ENCODE measurements around the gene CEP68.

The CEP68 gene

DNA sequence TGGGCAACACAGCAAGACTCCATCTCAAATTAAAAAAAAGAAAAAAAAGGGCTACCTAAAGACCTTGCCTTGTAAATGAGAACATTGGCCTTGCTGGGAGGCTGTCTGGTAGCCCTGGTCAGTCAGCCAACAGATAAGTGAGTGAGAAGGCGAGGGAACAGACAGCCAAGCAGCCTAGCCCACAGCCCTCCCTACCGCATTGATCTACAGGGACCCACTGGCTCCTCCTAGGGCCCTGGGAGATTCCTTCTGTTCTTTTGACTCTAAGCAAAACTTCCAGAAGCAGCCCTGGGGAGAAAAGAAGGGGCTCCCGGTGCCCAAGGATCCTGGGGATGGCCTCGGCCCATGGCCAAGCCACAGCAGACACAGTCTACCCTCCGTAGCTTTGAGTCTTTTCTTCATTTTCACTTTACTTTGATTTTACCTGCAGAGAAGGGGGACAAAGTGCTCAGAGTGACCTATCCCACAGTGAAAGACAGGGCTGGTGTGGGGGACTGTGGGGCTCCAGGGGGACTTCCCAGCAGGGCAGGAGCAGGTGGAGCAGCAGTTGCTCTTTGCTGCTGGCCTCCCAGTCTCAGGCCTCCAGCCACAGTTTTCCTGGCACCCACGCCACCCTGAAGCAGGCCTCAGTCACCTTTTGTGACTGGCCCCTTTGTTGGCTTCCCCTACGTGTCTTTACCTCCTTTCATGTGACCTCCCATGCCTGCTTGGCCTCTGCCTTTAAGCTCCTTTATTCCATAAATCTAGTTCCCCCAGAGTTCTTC is 5.1 kb downstream of the CEP68 start:
- no peak for DNase-seq

GRCh38 chr2:65061910-65062339 is 5.7 kb downstream of the CEP68 start:
- no peak for DNase-seq

DNA sequence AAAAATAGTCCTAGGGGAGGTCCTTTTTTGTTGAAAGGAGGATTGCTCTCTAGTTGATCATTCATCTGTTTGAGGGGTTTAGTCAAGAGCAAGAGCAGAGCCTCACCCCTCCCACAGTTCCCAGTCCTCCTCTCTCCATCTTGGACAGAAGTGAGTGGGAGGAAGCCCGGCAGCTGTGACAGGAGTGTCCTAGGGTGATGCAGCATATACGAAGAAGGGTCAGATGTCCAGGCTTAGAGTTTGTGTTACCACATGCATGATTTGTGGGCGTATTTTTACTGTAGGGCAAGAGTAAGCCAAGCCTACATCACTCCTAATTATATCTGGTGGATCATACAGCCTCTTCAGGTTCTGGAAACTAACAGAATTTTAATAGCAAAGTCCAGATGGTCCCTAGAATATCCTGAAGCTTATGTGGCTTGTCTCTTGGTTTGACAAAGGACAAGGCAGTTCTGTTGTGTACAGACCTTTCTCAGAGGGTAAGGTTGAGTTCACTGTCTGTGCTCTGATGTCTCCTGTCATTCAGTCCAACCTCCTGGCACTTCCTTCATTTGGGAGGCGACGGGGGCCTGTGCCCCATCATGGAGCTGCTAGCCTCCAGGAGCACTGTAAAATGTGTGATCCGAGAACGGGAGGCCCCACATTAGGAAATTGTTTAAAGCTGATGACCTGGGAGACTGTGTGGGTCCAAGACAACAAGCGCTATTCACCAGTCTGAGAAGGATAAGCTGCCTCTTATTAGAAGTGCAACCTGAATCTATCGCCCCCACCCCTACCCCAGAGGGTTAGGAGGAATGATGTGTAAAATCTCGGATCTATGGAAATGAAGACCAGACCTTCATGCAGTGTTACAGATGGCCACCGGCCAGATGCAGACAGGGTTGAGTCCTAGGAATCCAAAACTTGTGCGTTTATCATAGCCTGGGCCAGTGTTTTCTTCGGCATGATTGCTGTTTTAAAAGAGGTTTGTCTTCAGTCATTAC is 6.9 kb downstream of the CEP68 start:
- no peak for DNase-seq

DNA sequence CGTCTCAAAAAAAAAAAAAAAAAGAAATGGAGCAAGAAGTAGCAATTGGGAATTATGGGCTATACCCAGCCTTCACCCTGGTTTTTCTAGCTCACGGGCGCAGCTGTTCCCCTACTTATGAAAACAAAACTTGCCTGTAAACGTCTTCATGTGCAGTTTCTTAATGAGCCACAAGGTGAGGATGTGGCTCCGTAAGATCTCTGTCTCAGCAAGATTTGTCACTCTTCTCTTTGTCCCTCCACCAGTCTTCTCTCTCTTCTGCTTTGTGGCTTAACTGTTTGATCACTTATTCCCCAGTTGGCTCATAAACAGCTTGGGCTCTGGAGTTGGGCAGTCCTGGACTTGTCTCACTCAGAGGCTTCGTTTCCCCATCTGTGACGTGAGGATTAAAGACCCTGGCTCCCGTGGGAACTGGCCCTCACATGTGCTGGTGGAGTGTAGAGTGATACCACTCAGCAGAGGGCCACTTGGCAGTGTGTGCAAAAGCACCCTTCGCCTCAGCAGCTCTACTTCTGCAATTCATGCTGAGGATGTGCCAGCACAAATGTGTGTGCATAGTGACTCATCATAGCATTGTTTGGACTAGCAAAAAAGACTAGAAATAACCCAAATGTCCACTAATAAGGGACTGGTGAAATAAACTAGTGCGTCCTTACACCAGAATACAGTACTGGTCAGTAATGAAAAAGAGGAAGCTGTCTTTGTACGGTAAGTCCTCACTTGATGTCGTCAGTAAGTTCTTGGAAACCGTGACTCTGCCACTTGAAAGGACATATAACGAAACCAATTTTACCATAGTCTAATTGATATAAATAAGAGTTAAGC is 8.7 kb downstream of the CEP68 start:
- DNase-seq, result peak; percentile 39

DNA sequence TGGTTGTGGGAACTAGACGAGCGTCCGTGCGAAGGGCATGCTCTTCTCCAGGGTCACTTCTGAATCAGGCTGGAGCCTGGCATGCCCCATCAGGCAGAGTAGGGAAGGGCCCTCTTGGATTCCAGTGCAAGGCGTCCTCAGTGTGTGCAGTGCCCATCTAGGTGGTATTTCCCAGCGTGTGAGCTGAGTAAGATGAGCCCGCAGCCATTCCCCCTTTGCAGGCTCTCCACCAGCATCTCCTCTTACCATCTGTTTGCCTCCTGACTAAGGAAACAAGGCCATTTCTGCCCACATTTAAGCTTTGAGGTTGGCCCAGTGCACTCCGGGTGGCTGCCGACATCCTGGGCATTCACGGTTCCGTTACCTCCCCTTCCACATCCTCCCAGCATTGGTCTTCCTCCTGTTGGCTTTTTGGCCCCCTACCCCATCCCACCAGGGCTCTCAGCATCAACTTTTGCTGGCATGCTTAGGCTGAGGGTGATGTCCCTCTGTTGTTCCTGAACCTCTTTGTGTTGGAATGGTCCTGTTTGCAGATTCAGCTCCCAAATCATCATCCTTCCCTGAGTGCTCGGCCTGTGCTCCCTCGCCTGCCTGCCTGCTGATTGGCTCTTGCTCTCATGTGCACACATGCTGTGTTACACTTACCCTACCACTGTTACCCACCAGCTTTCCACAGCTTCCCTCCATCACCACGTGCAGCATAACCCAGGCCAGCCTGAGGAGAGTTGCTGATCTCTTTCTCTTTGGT is 11.8 kb downstream of the CEP68 start:
- DNase-seq, result no peak

DNA sequence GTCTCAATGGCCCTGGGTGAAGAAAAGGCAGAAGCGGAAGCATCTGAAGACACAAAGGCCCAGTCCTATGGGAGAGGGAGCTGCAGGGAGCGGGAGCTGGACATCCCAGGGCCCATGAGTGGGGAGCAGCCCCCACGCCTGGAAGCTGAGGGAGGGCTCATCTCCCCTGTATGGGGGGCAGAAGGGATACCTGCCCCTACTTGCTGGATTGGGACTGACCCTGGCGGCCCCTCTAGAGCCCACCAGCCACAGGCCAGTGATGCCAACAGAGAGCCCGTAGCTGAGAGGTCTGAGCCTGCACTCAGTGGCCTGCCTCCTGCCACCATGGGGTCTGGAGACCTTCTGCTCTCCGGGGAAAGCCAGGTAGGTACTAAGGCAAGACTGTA is 13.2 kb downstream of the CEP68 start:
- DNase-seq, result no peak

GRCh38 chr2:65070172-65070830 is 14.1 kb downstream of the CEP68 start:
- no peak for DNase-seq

DNA sequence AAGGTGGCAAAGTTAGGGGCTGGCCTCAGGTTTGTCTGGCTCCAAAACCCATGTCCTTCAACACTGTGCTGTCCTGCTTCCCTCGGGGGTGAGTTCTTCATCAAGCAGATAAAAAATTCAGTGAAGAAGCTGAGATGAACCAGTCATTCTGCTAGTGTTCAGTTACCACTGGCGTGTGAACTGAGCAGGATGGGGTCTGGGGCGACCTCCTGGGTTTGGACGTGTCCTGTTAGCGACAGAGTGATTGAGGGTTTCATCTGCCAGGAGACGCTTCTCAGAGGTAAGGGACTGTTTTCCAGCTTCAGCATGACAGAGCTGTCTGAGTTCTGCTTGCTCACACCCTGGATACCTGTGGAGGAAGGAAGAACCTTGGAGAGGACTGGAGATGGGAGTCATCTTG is 14.6 kb downstream of the CEP68 start:
- no peak for DNase-seq

DNA sequence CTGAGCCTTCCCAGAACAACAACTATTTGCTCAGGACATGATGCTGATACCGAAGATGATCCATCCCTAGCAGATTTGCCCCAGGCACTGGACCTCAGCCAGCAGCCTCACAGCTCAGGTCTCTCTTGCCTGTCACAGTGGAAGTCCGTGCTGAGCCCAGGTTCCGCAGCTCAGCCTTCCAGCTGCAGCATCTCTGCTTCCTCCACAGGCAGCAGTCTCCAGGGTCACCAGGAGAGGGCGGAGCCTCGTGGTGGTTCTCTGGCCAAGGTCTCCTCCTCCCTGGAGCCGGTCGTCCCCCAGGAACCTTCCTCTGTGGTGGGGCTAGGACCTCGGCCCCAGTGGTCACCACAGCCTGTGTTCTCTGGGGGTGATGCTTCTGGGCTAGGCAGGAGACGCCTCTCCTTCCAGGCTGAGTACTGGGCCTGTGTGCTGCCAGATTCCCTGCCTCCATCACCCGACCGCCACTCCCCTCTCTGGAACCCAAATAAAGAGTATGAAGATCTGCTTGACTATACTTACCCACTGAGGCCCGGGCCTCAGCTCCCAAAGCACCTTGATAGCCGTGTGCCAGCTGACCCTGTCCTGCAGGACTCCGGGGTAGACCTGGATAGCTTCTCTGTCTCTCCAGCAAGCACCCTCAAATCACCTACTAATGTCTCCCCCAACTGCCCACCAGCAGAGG is 15.4 kb downstream of the CEP68 start:
- DNase-seq, result no peak

- DNase-seq, result no peak
Observed at GRCh38 chr2:65072181-65072970, 16.2 kb downstream of the CEP68 start.

DNA sequence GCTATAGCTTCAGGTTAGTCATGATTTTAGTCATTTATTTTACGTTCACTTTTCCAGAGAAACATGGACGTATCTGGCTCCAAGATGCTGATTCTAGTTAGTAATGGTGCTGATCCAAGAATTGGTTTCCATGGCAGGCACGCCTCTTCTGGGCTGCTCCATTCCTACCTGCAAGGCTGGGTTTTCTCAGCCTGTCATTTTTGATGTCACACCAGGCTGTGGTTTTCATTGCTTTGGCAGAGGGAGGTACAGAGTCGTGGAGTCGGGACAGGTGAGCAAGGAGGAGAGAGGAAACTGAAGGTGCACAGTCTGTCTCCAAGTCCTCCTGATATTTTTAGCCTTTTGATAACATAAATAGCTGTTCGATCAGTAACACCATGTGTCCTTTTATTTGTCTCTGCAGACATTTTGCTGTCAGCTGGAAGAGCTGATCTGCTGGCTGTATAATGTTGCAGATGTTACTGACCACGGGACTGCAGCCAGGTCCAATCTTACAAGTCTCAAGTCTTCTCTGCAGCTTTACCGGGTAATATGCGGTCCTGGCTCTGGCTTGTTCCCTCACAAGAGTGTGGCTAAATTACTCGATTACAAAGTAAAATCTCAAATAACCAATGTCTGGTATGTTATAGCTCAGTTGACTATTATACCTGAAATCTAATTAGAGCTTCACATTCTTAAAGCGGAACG is 17.8 kb downstream of the CEP68 start:
- no peak for DNase-seq

DNA sequence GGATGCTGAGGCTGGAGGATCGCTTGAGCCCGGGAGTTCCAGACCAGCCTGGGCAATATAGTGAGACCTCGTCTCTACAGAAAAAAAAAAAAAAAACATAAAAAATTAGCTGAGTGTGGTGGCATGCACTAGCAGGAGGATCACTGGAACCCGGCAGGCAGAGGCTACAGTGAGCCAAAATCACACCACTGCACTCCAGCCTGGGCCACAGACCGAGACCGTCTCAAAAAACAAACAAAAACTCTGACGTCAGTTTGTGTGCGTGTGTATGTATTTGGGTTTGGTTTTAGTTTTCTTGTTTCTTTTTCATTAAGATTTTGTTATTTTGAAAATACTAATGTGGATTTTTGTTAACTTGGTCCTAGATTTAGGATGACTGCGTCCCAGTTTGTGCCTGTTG is 19.0 kb downstream of the CEP68 start:
- no peak for DNase-seq

- DNase-seq, result no peak
Observed at GRCh38 chr2:65075605-65076344, 19.6 kb downstream of the CEP68 start.

DNA sequence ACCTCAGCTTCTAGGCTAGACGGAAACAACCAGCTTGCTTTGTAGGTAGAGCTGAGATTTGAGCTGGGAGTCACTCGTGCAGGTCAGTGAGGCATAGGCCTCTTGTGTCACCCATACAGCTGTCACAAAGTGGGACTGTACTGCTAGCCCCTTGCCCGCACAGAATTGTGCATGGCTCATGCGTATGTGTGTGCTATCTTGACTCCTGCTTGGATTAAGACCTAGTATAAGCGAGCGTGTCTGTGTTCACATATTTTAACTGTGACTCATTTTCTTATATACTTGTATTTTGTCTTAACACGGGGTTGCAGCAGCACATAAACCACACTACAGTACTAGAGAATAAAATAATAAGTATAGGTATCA is 20.1 kb downstream of the CEP68 start:
- no peak for DNase-seq

DNA sequence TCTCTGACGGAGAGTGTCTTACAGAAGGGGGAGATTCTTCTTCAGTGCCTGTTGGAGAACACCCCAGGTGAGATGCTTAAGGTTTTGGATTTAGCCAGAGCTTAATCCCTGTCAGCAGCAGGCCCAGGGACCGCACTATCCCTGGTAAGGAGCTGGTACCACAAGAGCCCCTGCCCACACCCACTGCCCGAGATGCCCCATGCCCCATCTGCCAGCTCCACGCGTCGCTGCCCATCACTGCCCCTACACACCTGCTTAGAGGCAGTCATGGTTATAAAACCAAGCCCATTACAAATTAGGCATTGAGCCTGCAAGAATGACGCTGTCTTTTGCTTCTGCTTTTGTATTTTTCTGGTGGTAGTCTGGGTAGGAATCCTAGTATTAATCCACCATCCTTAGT is 21.7 kb downstream of the CEP68 start:
- DNase-seq, result no peak

DNA sequence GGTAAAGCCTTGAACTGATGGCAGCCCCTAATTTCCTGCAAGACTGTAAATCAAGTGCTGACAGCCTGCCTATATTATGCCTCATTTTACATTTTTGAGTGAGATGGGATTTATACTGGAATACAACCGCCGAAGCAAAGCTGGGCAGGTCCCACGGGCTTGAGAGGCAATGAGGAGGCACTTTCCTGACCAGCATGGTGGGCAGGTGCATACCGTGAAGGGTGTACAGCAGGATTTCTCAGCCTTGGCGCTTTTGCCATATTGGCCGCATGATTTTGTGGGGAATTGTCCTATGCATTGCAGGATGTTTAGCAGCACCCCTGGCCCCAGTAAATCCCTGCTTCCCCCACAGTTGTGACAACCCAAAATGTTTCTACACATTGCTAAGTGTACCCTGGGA is 22.8 kb downstream of the CEP68 start:
- no peak for DNase-seq

GRCh38 chr2:65081232-65081685 is 25.0 kb downstream of the CEP68 start:
- no peak for DNase-seq

GRCh38 chr2:65085148-65085547 is 28.9 kb downstream of the CEP68 start:
- no peak for DNase-seq

DNA sequence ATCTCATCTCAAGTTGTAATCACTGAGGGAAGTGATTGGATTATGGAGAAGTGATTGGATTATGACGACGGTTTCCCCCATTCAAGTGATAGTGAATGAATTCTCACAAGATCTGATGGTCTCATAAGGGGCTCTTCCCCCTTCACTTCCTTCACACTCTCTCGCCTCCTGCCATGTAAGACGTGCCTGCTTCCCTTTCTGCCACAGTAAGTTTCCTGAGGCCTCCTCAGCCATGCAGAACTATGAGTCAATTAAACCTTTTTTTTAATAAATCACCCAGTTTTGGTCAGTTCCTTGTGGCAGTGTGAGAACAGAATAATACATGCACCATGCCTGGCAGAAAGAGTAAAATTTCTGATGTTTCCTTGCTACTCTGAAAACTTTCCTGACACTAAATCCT is 36.6 kb downstream of the CEP68 start:
- no peak for DNase-seq

Measured in stimulated activated CD4-positive, alpha-beta T cell treated with anti-CD3 and anti-CD28 coated beads, Interleukin-4, amount 100 ng/mL, for 24 hours (primary cell).